ENCODE measurements around the gene CDCA3. TPM values are rescaled to one million over a fixed set of nuclear protein-coding genes. Genes with fewer than 3 reads are reported as not detected.

CDCA3 gene
- total and polyA plus RNA-seq, 2 of the 13 experiments (the other 11 are each of a cell fraction or from before 2014, with no cell fraction given) = 32.7 to 56.5 TPM

DNA sequence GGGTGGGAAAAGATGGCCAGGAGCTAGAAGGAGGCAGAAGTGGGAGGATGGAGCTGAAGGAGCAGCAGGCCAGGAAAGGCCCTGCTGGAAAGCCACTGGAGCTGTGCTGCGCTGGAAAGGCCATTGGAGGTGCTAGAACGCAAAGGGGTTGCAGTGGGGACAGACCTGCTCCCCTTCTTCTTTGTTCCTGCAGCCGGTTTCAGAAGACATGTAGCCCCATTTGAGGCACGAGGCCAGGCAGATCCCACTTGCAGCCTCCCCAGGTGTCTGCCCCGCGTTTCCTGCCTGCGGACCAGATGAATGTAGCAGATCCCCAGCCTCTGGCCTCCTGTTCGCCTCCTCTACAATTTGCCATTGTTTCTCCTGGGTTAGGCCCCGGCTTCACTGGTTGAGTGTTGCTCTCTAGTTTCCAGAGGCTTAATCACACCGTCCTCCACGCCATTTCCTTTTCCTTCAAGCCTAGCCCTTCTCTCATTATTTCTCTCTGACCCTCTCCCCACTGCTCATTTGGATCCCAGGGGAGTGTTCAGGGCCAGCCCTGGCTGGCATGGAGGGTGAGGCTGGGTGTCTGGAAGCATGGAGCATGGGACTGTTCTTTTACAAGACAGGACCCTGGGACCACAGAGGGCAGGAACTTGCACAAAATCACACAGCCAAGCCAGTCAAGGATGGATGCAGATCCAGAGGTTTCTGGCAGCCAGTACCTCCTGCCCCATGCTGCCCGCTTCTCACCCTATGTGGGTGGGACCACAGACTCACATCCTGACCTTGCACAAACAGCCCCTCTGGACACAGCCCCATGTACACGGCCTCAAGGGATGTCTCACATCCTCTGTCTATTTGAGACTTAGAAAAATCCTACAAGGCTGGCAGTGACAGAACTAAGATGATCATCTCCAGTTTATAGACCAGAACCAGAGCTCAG, 31.7 kb downstream of the CDCA3 start (continued):
- TF ChIP-seq, protein P1, sequence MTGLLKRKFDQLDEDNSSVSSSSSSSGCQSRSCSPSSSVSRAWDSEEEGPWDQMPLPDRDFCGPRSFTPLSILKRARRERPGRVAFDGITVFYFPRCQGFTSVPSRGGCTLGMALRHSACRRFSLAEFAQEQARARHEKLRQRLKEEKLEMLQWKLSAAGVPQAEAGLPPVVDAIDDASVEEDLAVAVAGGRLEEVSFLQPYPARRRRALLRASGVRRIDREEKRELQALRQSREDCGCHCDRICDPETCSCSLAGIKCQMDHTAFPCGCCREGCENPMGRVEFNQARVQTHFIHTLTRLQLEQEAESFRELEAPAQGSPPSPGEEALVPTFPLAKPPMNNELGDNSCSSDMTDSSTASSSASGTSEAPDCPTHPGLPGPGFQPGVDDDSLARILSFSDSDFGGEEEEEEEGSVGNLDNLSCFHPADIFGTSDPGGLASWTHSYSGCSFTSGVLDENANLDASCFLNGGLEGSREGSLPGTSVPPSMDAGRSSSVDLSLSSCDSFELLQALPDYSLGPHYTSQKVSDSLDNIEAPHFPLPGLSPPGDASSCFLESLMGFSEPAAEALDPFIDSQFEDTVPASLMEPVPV (CRISPR knock-in tag; IDR thresholded peaks at IDR 0.05) = no peak
- no peak for TF ChIP-seq ZNF460 (CRISPR knock-in tag; IDR thresholded peaks at IDR 0.05; ENCODE audit: borderline replicate concordance)
- TF ChIP-seq, protein P2, sequence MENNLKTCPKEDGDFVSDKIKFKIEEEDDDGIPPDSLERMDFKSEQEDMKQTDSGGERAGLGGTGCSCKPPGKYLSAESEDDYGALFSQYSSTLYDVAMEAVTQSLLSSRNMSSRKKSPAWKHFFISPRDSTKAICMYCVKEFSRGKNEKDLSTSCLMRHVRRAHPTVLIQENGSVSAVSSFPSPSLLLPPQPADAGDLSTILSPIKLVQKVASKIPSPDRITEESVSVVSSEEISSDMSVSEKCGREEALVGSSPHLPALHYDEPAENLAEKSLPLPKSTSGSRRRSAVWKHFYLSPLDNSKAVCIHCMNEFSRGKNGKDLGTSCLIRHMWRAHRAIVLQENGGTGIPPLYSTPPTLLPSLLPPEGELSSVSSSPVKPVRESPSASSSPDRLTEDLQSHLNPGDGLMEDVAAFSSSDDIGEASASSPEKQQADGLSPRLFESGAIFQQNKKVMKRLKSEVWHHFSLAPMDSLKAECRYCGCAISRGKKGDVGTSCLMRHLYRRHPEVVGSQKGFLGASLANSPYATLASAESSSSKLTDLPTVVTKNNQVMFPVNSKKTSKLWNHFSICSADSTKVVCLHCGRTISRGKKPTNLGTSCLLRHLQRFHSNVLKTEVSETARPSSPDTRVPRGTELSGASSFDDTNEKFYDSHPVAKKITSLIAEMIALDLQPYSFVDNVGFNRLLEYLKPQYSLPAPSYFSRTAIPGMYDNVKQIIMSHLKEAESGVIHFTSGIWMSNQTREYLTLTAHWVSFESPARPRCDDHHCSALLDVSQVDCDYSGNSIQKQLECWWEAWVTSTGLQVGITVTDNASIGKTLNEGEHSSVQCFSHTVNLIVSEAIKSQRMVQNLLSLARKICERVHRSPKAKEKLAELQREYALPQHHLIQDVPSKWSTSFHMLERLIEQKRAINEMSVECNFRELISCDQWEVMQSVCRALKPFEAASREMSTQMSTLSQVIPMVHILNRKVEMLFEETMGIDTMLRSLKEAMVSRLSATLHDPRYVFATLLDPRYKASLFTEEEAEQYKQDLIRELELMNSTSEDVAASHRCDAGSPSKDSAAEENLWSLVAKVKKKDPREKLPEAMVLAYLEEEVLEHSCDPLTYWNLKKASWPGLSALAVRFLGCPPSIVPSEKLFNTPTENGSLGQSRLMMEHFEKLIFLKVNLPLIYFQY (CRISPR knock-in tag; IDR thresholded peaks at IDR 0.05; ENCODE audit: borderline replicate concordance) = no peak

DNA sequence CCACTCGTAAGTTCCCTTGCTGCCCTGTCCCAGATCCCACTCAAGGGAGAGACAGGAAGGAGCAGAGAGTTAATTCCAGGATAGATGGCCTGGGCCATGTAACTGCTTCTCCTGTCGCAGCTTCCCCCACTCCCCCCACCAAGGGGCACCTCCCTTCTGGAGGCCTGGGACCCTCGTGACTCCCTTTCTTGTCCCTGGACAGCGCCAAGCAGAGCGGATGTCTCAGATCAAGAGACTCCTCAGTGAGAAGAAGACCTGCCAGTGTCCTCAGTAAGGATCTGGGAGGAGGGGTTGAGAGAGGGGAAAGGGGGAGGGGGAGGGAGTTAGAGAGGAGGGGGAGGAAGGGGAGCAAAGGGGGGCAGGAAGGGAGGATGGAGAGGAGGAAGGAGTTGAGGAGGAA, 32.4 kb downstream of the CDCA3 start:
- Histone ChIP-seq H4K20me1 (ENCODE audit: insufficient read depth, low read length) (no peaks in the 10 kb centered on the region), H3K27me3 (ENCODE audit: control insufficient read depth in 1 of 2, insufficient read depth in 2 of 2, low read length in 2 of 2) (peaks cover 7 to 34% of the 10 kb centered on the region in 2 experiments; a peak in 4 of 5 replicates), H3K9me3 (ENCODE audit: low read length) (no peaks in the 10 kb centered on the region), H3K4me2 (ENCODE audit: low read depth, low read length) (no peak overlapping the region), H3K27ac (ENCODE audit: extremely low read length, insufficient read depth, low read length) (no peak overlapping the region), H2AFZ (ENCODE audit: low read length) (no peak overlapping the region), H3K9ac (ENCODE audit: insufficient read depth, low read depth, low read length) (no peak overlapping the region), H3K36me3 (replicated peaks in 1 of 2; ENCODE audit: control insufficient read depth in 1 of 2, insufficient read depth in 2 of 2, low read length in 2 of 2) (no peaks in the 10 kb centered on the region), H3K4me1 (ENCODE audit: insufficient read depth, low read length) (peaks cover 42% of the 10 kb centered on the region), H3K4me3 (replicated peaks in 1 of 3; ENCODE audit: insufficient read depth in 1 of 3, low read depth in 2 of 3, low read length in 3 of 3) (no peak overlapping the region), H3K79me2 (ENCODE audit: insufficient read depth, low read length) (no peaks in the 10 kb centered on the region)
- no TSS peak for BruUV-seq (replicated peaks)
- POLR2A ChIA-PET = no interaction called here
- WGBS (ENCODE audit: low lambda C conversion rate) = 75% methylated on average over 4 of the region's 5 CpGs
- DNase-seq (ENCODE audit: low spot score) (no peak), FAIRE-seq (no peak), ATAC-seq (no peak)
- in situ Hi-C loops (cut with HindIII; ENCODE audit: extremely low pct_ligation_motif_present, low pct_unique_long_range_greater_than_20kb) = no loop called here
- CTCF ChIA-PET (ENCODE audit: low intra/inter-chr PET ratio, low total read pairs) = no interaction called here
- intact Hi-C loops (cut with micrococcal nuclease; ENCODE audit: unreplicated experiment) = no loop called here
- no peak for TF ChIP-seq HES4 (CRISPR knock-in tag; IDR thresholded peaks at IDR 0.05; ENCODE audit: borderline replicate concordance)
- no peak for TF ChIP-seq ZFX (CRISPR knock-in tag; IDR thresholded peaks at IDR 0.05; ENCODE audit: low read depth)
- TF ChIP-seq, protein P3, sequence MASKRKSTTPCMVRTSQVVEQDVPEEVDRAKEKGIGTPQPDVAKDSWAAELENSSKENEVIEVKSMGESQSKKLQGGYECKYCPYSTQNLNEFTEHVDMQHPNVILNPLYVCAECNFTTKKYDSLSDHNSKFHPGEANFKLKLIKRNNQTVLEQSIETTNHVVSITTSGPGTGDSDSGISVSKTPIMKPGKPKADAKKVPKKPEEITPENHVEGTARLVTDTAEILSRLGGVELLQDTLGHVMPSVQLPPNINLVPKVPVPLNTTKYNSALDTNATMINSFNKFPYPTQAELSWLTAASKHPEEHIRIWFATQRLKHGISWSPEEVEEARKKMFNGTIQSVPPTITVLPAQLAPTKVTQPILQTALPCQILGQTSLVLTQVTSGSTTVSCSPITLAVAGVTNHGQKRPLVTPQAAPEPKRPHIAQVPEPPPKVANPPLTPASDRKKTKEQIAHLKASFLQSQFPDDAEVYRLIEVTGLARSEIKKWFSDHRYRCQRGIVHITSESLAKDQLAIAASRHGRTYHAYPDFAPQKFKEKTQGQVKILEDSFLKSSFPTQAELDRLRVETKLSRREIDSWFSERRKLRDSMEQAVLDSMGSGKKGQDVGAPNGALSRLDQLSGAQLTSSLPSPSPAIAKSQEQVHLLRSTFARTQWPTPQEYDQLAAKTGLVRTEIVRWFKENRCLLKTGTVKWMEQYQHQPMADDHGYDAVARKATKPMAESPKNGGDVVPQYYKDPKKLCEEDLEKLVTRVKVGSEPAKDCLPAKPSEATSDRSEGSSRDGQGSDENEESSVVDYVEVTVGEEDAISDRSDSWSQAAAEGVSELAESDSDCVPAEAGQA (IDR thresholded peaks at IDR 0.05; ENCODE audit: low read depth) = no peak
- TF ChIP-seq, protein P3 (CRISPR knock-in tag; IDR thresholded peaks at IDR 0.05; ENCODE audit: borderline replicate concordance) = no peak
- TF ChIP-seq ZNF562 (CRISPR knock-in tag; IDR thresholded peaks at IDR 0.05; ENCODE audit: borderline replicate concordance) = no peak
- no peak for TF ChIP-seq ATF1 (CRISPR knock-in tag; IDR thresholded peaks at IDR 0.05)
- no peak for TF ChIP-seq TP53 (CRISPR knock-in tag; conservative IDR thresholded peaks at IDR 0.05)

Measured in HepG2 (cell line).